Measurements from ENCODE around the gene SLC25A34.

The SLC25A34 gene

DNA sequence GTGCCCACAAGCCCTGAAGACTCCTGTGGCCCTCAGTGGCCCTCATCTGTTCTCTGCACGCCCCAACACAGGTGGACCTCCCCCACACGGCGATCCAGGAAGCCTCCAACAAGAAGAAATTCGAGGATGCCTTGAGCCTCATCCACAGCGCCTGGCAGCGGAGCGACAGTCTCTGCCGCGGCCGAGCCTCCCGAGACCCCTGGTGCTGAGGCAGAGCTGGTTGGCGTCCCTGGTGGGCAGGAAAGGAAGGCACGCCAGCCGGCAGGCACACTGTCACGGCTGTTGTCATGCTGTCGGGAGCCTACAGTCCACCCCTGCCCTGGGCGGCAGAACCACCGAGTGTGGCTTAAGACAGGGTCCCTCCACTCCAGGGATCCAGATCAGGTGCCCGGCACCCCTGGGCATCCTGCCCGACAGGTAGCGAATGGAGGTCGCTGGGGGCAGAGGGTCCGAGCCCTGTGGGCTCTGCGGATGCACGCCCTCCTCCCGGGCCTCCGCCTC lies 2.3 kb upstream of the SLC25A34 start:
- DNase-seq = no peak

DNA sequence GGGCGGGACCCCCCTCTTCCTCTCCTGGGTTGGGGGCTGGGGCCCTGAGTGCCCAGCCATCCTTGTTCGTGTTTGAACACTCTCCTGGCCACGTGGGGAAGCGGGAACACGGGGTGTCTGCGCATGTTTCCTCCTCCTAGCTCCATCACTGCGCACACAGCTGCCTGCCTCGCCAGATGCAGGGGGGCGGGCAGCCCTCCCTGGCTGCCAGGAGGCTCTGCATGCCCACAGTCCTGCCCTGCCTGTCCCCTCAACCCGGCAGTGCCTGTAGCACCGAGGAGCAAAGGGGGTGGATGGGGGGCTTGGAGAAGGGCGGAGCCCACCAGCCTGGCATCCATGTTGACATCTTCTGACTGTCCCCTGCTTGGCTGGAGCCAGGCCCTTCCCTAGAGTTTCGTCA lies 1.8 kb upstream of the SLC25A34 start:
- no peak for DNase-seq

DNA sequence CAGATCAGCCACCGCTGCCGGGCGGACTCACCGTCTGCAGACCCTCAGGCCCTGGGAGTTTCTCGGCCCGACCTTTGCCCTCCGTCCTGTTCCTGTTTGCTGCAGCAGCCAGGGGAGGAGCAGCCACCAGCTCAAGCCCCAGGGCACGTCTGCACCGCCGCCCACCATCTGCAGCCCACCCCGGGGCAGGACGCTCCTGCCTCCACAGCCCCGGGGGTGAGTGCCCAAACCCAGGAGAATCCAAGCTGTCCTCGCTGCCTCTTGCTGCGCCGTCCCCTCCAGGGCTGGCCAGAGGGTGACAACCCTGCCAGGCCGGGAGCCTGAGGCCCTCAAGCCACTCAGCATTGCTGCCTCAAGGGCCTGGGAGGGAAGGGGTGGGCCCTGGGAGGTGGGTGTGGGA lies 1.2 kb upstream of the SLC25A34 start:
- no peak for DNase-seq

GRCh38 chr1:15735304-15736037 lies 587 bp upstream of the SLC25A34 start:
- no peak for DNase-seq

- DNase-seq = no peak
These were observed 819 bp downstream of the SLC25A34 start for GRCh38 chr1:15736892-15737261.

- DNase-seq = no peak
These were observed 1.6 kb downstream of the SLC25A34 start for GRCh38 chr1:15737324-15738319.

DNA sequence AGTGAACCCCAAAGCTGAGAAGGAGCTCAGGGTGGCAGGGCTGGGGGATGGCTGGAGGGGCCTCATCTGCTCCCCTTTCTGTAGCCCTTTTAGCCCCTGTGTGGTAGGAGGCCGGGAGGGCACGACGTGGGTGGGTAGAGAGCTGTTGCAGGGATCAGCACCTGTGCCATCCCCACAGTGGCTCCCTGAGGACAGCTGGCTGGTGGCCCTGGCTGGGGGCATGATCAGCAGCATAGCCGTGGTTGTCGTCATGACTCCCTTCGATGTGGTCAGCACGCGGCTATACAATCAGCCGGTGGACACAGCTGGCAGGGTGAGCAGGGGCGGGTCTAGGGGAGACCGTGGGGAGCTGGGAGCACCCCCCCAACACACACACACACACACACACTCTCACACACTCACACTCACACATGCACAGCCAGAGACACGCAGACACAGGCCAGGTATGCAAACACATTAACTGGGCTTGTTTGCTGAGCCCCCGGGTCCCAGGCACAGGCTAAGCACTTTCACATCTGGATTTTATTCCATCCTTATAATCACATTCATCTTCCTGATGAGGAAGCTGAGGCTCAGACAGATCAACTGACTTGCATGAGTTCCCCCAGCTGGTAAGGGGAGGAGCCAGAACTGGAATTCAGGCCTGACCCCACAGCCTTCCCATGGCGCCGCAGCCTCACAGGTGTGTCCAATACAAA lies 2.5 kb downstream of the SLC25A34 start:
- DNase-seq = no peak

DNA sequence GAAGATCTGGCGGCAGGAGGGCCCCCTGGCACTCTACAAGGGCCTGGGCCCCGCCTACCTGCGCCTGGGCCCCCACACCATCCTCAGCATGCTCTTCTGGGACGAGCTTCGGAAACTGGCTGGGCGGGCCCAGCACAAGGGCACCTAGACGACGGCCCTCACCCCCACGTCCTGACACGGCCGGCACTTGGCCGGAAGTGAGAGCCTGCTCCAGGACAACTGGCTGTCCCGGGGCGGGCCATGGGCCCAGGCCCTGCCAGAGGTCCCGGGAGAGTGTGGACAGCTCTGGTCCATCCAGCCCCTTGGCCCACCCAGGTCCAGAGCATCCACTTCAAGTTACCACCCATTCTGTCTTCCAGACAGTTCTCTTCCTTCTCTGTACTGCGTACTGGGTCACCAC lies 3.2 kb downstream of the SLC25A34 start:
- DNase-seq = no peak

- no peak for DNase-seq
These were observed 3.7 kb downstream of the SLC25A34 start for GRCh38 chr1:15739745-15740144.

- DNase-seq = peak; percentile 85
These were observed 5.1 kb downstream of the SLC25A34 start for GRCh38 chr1:15740924-15741850.

- no peak for DNase-seq
These were observed 6.3 kb downstream of the SLC25A34 start, which contains the start of gene TMEM82 for GRCh38 chr1:15742339-15742801. Gene TMEM82, plus strand, starts transcription at chr1:15742499. Its CDS starts 61 bp downstream, at chr1:15742560.

DNA sequence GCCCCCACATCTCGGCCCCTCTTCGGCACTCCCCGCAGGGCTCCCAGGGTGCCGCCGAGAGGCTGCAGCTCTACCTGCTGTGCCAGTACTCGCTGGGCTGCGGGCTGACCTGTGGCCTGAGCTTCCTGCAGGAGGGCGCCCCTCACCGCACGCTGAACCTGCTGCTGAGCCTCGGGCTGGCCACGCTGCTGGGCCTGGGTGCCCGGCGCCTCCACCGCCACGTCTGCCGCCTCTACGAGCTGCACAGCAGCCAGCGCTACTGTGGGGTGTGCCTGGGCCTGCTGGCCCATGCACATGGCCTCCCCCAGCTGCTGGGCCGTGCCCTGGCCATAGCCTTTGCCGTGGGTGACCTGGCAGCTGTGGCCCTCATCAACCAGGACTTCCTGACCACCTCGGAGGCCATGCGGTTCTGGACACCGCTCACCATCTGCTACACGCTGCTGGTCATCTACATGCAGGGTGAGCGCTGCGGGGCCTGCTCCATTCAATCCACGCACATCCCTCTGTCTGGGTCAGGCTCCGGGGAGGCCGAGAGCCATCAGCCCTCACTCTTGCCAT lies 8.1 kb downstream of the SLC25A34 start:
- no peak for DNase-seq

- no peak for DNase-seq
These were observed 11.3 kb downstream of the SLC25A34 start for GRCh38 chr1:15747378-15747777.

- DNase-seq = no peak
These were observed 12.2 kb downstream of the SLC25A34 start for GRCh38 chr1:15748264-15748663.

DNA sequence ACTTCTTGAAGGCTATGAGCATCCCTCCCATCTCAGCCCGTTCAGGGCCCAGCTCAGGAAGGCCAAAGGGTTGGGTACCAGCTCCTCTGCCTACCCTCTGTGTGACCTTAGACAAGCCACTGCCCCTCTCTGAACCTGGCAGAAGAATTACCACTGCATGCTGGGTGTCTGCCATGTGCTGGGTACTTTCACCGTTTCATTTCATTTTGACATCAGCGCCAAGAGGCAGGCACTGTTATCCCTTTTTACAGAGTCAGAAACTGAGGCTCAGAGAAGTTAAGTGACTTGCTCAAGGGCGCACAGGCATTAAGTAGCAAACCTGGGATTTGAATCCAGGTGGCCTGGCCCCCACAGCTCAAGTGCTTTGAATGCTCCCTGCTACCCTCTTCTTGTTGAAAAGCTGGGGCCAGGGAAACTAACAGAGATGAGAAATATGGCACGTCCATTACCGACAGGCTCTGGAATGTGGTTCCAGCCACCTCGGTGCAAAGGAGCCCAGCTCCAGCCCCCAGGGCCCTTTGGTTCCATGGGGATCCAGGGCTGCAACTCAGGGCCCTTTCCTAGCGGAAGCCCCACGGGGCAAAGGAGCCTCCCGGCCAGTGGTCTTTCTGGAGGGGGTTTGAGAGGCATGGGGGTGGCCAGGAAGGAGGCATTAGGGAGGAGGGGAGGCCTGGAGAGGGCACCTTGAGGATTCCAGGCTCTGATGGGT lies 12.8 kb downstream of the SLC25A34 start:
- DNase-seq = no peak

DNA sequence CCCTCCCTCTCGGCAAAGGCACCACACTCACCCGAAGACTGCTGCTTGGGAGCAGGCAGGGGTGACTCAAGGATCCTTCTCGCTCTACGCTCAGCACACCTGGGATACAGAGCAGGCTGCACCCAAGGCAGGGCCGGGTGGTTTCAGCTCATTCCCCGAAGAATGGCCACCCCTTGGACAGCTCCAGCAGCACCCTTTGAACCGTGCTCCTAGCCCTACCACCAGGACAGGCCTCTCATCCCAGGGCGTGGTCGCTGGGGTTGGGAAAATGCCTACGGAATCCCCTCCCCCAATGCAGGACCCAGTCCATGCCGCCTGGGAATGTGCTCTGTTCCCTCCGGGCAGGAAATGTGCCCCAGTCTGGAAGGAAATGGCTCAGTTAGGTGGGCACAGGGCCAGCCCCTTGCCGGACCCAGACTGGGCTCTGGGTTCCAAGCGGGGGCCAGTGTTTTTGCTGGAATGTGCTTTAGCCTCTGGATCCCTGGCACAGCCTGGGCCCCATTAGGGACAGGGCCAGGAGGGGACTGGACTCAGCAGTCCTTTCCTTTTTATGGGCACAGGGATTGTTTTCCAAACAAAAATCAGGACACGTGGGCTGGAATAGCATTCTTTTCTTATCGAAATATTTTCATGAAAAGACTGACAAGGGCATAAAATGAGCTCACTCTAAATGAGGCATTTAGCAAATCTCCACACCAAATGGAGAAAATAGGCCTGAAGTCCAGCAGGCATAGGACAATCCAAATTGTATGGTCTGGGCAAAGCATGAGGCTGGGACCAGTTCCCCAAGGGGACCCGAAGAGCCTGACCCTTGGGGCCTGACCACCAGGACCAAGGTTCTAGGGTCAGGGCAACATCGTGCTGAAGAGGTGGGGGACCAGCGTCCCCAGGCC lies 13.6 kb downstream of the SLC25A34 start:
- no peak for DNase-seq

- no peak for DNase-seq
These were observed 14.9 kb downstream of the SLC25A34 start for GRCh38 chr1:15750924-15751323.

DNA sequence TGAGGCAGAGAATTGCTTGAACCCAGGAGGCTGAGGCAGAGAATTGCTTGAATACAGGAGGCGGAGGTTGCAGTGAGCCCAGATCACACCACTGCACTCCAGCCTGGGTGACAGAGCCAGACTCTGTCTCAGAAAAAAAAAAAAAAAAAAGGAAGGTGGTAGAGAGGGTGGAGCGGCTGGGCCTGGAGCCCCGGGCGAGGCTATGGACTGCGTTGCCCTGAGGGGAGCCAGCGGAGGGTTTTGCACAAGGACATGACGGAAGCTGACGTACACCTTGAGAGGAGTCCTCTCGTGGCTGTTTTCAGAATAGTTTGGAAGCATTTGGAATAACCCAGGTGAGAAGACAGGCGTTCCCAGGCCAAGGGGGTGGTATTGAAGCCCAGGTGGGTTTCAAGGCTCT lies 15.7 kb downstream of the SLC25A34 start:
- no peak for DNase-seq

GRCh38 chr1:15753776-15754175 lies 17.7 kb downstream of the SLC25A34 start:
- DNase-seq = no peak
